ENCODE results near the gene S1PR2. TPM values are rescaled to one million over a fixed set of nuclear protein-coding genes. Genes with fewer than 3 reads are reported as not detected.
"Not testable (repeated sequence)": the region's sequence is repeated elsewhere in the genome, so short reads cannot be mapped to it uniquely, and the experiment has no call there.

The S1PR2 gene
- total and polyA plus RNA-seq, 4 donors = 3.3 to 14.3 (median 7.0) TPM

- H3K4me1 ChIP-seq (ENCODE audit: control insufficient read depth in 1 of 2, insufficient read depth in 2 of 2, low read length in 2 of 2) = no peaks in the 10 kb centered on the region
- no peak for DNase-seq
- H3K27me3 ChIP-seq (ENCODE audit: control insufficient read depth in 1 of 2, insufficient read depth in 2 of 2, low read length in 1 of 2) = no peaks in the 10 kb centered on the region
- no peaks in the 10 kb centered on the region for H3K9me3 ChIP-seq (ENCODE audit: control insufficient read depth, low read length)
- H3K36me3 ChIP-seq (ENCODE audit: control insufficient read depth in 1 of 2, insufficient read depth in 2 of 2, low read length in 1 of 2) = no peaks in the 10 kb centered on the region
- H3K4me3 ChIP-seq (ENCODE audit: low read length in 2 of 2) = no peak overlapping the region
- no peak overlapping the region for H3K27ac ChIP-seq (ENCODE audit: low read depth in 1 of 2, low read length in 2 of 2)
- intact Hi-C loops (cut with DNase I) = no loop called here
- 91 to 92% methylated on average over 7 of the region's 7 CpGs for WGBS, 2 donors
- ATAC-seq (ENCODE audit: low FRiP score) = no peak
Observed at GRCh38 chr19:10243606-10244005, 12.5 kb upstream of the S1PR2 start.

- H3K27ac ChIP-seq (ENCODE audit: low read depth in 1 of 2, low read length in 2 of 2); H3K4me1 ChIP-seq (ENCODE audit: control insufficient read depth in 1 of 2, insufficient read depth in 2 of 2, low read length in 2 of 2); H3K9me3 ChIP-seq (ENCODE audit: control insufficient read depth, low read length); H3K36me3 ChIP-seq (ENCODE audit: control insufficient read depth in 1 of 2, insufficient read depth in 2 of 2, low read length in 1 of 2); intact Hi-C loops (cut with DNase I); DNase-seq; H3K27me3 ChIP-seq (ENCODE audit: control insufficient read depth in 1 of 2, insufficient read depth in 2 of 2, low read length in 1 of 2); ATAC-seq (ENCODE audit: low FRiP score); H3K4me3 ChIP-seq (ENCODE audit: low read length in 2 of 2): not testable (repeated sequence)
- WGBS, 2 donors = 96 to 97% methylated on average over 11 of the region's 11 CpGs
Observed at GRCh38 chr19:10241826-10242449, 10.8 kb upstream of the S1PR2 start.

- ATAC-seq (ENCODE audit: low FRiP score) (peak; percentile 69), DNase-seq (peak in 1 of 2 donors; percentile 76)
- Histone ChIP-seq H3K27ac (ENCODE audit: low read depth in 1 of 2, low read length in 2 of 2) (no peak overlapping the region), H3K4me1 (ENCODE audit: control insufficient read depth in 1 of 2, insufficient read depth in 2 of 2, low read length in 2 of 2) (no peaks in the 10 kb centered on the region), H3K27me3 (ENCODE audit: control insufficient read depth in 1 of 2, insufficient read depth in 2 of 2, low read length in 1 of 2) (no peaks in the 10 kb centered on the region), H3K4me3 (ENCODE audit: low read length in 2 of 2) (no peak overlapping the region), H3K9me3 (ENCODE audit: control insufficient read depth, low read length) (no peaks in the 10 kb centered on the region), H3K36me3 (ENCODE audit: control insufficient read depth in 1 of 2, insufficient read depth in 2 of 2, low read length in 1 of 2) (no peaks in the 10 kb centered on the region)
- intact Hi-C loops (cut with DNase I) = no loop called here
- WGBS, 2 donors = 66 to 73% methylated on average over 12 of the region's 12 CpGs
Observed at GRCh38 chr19:10238172-10238783, 7.1 kb upstream of the S1PR2 start.

- no peak overlapping the region for H3K27ac ChIP-seq (ENCODE audit: low read depth in 1 of 2, low read length in 2 of 2)
- no peak overlapping the region for H3K4me3 ChIP-seq (ENCODE audit: low read length in 2 of 2)
- H3K4me1 ChIP-seq (ENCODE audit: control insufficient read depth in 1 of 2, insufficient read depth in 2 of 2, low read length in 2 of 2) = no peaks in the 10 kb centered on the region
- intact Hi-C loops (cut with DNase I) = no loop called here
- no peak for DNase-seq
- H3K36me3 ChIP-seq (ENCODE audit: control insufficient read depth in 1 of 2, insufficient read depth in 2 of 2, low read length in 1 of 2) = no peaks in the 10 kb centered on the region
- peak; percentile 26 for ATAC-seq (ENCODE audit: low FRiP score)
- H3K27me3 ChIP-seq (ENCODE audit: control insufficient read depth in 1 of 2, insufficient read depth in 2 of 2, low read length in 1 of 2) = no peaks in the 10 kb centered on the region
- WGBS, 2 donors = 90 to 92% methylated on average over 6 of the region's 6 CpGs
- no peaks in the 10 kb centered on the region for H3K9me3 ChIP-seq (ENCODE audit: control insufficient read depth, low read length)
Observed at GRCh38 chr19:10237702-10238101, 6.6 kb upstream of the S1PR2 start.

GRCh38 chr19:10235409-10235808 lies 4.3 kb upstream of the S1PR2 start:
- H3K9me3 ChIP-seq (ENCODE audit: control insufficient read depth, low read length); ATAC-seq (ENCODE audit: low FRiP score); H3K4me1 ChIP-seq (ENCODE audit: control insufficient read depth in 1 of 2, insufficient read depth in 2 of 2, low read length in 2 of 2); intact Hi-C loops (cut with DNase I); DNase-seq; H3K36me3 ChIP-seq (ENCODE audit: control insufficient read depth in 1 of 2, insufficient read depth in 2 of 2, low read length in 1 of 2); H3K27me3 ChIP-seq (ENCODE audit: control insufficient read depth in 1 of 2, insufficient read depth in 2 of 2, low read length in 1 of 2); H3K27ac ChIP-seq (ENCODE audit: low read depth in 1 of 2, low read length in 2 of 2); H3K4me3 ChIP-seq (ENCODE audit: low read length in 2 of 2): not testable (repeated sequence)
- whole genome bisulfite sequencing, 2 donors = 96% methylated on average over 7 of the region's 7 CpGs

- Histone ChIP-seq H3K27ac (ENCODE audit: low read depth in 1 of 2, low read length in 2 of 2) (no peak overlapping the region), H3K9me3 (ENCODE audit: control insufficient read depth, low read length) (no peaks in the 10 kb centered on the region), H3K36me3 (ENCODE audit: control insufficient read depth in 1 of 2, insufficient read depth in 2 of 2, low read length in 1 of 2) (no peaks in the 10 kb centered on the region), H3K4me3 (ENCODE audit: low read length in 2 of 2) (no peak overlapping the region), H3K4me1 (ENCODE audit: control insufficient read depth in 1 of 2, insufficient read depth in 2 of 2, low read length in 2 of 2) (no peaks in the 10 kb centered on the region), H3K27me3 (ENCODE audit: control insufficient read depth in 1 of 2, insufficient read depth in 2 of 2, low read length in 1 of 2) (no peaks in the 10 kb centered on the region)
- ATAC-seq (ENCODE audit: low FRiP score) = no peak
- intact Hi-C loops (cut with DNase I) = no loop called here
- no peak for DNase-seq
- WGBS, 2 donors = 81 to 92% methylated on average over 4 of the region's 4 CpGs
Observed at GRCh38 chr19:10235003-10235402, 3.9 kb upstream of the S1PR2 start.

- intact Hi-C loops (cut with DNase I) = no loop called here
- H3K27ac ChIP-seq (ENCODE audit: low read depth in 1 of 2, low read length in 2 of 2) = no peak overlapping the region
- no peaks in the 10 kb centered on the region for H3K9me3 ChIP-seq (ENCODE audit: control insufficient read depth, low read length)
- H3K4me3 ChIP-seq (ENCODE audit: low read length in 2 of 2) = no peak overlapping the region
- DNase-seq = no peak
- no peaks in the 10 kb centered on the region for H3K36me3 ChIP-seq (ENCODE audit: control insufficient read depth in 1 of 2, insufficient read depth in 2 of 2, low read length in 1 of 2)
- WGBS, 2 donors = 67 to 69% methylated on average over 4 of the region's 4 CpGs
- ATAC-seq (ENCODE audit: low FRiP score) = no peak
- H3K27me3 ChIP-seq (ENCODE audit: control insufficient read depth in 1 of 2, insufficient read depth in 2 of 2, low read length in 1 of 2) = no peaks in the 10 kb centered on the region
- no peaks in the 10 kb centered on the region for H3K4me1 ChIP-seq (ENCODE audit: control insufficient read depth in 1 of 2, insufficient read depth in 2 of 2, low read length in 2 of 2)
Observed at GRCh38 chr19:10233946-10234345, 2.8 kb upstream of the S1PR2 start.

- Histone ChIP-seq H3K27me3 (ENCODE audit: control insufficient read depth in 1 of 2, insufficient read depth in 2 of 2, low read length in 1 of 2) (no peaks in the 10 kb centered on the region), H3K27ac (ENCODE audit: low read depth in 1 of 2, low read length in 2 of 2) (no peak overlapping the region), H3K9me3 (ENCODE audit: control insufficient read depth, low read length) (no peaks in the 10 kb centered on the region), H3K4me3 (ENCODE audit: low read length in 2 of 2) (peak overlapping the region; percentile 44 to 77), H3K4me1 (ENCODE audit: control insufficient read depth in 1 of 2, insufficient read depth in 2 of 2, low read length in 2 of 2) (no peaks in the 10 kb centered on the region), H3K36me3 (ENCODE audit: control insufficient read depth in 1 of 2, insufficient read depth in 2 of 2, low read length in 1 of 2) (no peaks in the 10 kb centered on the region)
- DNase-seq (no peak), ATAC-seq (ENCODE audit: low FRiP score) (no peak)
- WGBS, 2 donors = 79 to 83% methylated on average over 8 of the region's 8 CpGs
- intact Hi-C loops (cut with DNase I) = no loop called here
Observed at GRCh38 chr19:10231612-10232228, 589 bp upstream of the S1PR2 start.

Data from aorta (tissue), 5 donors.